CD1c-positive myeloid dendritic cell (primary cell): ENCODE results near the gene MYCBP2.
"Not testable (repeated sequence)": the region's sequence is repeated elsewhere in the genome, so short reads cannot be mapped to it uniquely, and the experiment has no call there.

Source experiments
- DNase-seq: peaks from one replicate; pipeline ENCODE4 v3.0.0-alpha.2; 2016; ENCODE audit errors: extremely low spot score

Gene MYCBP2

GRCh38 chr13:77033717-77034302, 293.1 kb downstream of the MYCBP2 start:
- DNase-seq = no peak

DNA sequence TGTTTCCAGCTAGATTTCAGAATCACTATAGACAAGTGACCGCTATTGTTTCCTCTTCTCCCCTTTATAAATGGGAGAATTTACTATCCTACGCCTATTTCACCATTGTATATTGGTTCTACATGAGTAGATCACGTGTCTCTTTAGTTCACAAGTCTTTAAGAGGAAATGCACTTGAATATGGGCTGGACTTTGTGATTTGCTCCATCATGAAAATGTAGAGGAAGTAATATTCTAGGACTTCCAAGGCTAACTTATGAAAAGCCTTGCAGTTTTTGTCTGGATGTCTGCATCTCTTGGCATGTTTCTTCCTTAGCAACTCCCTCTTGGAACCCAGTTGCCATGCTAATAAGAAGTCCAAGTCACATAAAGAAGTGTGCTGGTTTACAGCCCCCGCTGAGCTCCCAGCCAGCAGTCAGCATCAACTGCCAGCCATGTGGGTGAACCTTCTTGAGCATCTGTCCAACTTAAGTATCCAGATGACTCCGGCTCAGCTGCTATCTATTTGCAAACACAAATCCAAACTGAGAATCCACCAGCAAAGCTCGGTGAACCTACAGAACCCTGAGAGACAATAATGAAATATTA, 295.1 kb downstream of the MYCBP2 start:
- peak; percentile 11 for DNase-seq

- DNase-seq = no peak
Measured at GRCh38 chr13:77029436-77029835, 297.5 kb downstream of the MYCBP2 start.

DNA sequence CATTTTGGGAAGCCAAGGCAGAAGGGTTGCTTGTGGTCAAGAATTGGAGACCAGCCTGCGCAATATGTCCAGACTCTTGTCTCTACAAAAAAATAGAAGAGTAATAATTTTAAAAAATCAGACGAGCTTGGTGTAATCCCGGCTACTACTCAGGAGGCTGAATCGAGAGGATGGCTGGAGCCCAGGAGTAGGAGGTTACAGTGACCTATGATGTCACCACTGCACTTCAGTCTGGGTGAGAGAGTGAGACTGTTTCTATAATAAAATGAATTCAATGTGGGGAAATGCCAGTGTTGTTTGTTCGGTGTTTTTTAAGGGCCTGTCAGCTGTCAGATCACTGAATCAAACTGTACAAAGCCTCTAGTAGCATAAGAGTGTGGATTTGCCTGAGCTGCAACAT, 298.7 kb downstream of the MYCBP2 start:
- no peak for DNase-seq

GRCh38 chr13:77026861-77027621, 299.9 kb downstream of the MYCBP2 start, which contains the start of gene FBXL3:
Gene FBXL3 (minus strand): TSS chr13:77027159. CDS start chr13:77021860, 5,299 bp downstream.
- peak; percentile 92 for DNase-seq

GRCh38 chr13:77026255-77026860, 300.5 kb downstream of the MYCBP2 start:
- peak; percentile 82 for DNase-seq

DNA sequence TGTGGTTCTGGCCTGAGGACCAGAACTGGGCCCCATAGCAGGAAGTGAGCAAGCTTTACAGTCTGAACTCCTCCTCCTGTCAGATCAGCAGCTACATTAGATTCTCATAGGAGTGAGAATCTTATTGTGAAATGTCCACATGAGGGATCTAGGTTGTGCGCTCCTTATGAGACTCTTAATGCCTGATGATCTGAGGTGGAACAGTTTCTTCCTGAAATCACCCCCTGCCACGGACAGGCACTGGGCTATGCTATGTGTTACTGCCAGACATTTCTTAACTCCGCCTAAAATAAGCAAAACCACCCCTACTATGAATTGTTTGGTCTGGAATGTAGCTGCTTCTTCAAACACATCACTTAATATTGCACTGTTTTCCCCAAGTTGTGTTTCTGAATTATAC, 304.6 kb downstream of the MYCBP2 start:
- DNase-seq = peak; percentile 18

GRCh38 chr13:77019756-77020155, 307.1 kb downstream of the MYCBP2 start:
- DNase-seq = no peak

DNA sequence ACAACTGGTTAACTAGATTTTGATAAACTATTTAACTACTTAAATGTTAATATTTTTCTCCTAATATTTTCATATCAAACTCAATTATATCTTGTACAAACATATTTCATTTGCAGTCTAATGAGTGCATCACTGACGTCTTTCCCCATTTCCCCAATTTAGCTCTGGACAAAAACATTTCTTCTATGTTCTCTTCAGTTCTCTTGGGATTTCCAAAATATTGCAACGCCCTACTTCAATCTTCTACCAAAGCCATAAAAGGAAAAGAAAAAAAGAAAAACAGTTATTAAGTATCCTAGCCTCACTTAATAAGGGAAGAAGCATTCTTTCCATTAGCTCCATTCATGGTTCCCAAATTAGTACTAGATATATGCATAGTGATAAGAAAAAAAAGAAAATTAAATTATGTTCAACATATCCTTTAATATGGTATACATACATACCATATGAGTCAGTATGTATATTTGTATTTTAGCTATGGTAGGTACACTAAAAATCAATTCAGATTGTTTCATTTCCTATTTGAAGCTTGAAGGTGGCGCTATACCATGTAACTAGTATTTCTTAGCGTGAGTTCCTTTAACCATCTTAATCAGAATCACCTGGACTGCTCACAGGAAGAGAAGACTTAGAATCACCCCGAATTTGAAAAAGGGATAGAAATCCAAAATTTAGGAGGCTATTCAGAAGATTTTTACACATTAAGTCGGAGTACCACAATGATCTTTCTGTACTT, 309.8 kb downstream of the MYCBP2 start:
- DNase-seq = no peak

- DNase-seq = no peak
Measured at GRCh38 chr13:77016251-77016812, 310.6 kb downstream of the MYCBP2 start.

DNA sequence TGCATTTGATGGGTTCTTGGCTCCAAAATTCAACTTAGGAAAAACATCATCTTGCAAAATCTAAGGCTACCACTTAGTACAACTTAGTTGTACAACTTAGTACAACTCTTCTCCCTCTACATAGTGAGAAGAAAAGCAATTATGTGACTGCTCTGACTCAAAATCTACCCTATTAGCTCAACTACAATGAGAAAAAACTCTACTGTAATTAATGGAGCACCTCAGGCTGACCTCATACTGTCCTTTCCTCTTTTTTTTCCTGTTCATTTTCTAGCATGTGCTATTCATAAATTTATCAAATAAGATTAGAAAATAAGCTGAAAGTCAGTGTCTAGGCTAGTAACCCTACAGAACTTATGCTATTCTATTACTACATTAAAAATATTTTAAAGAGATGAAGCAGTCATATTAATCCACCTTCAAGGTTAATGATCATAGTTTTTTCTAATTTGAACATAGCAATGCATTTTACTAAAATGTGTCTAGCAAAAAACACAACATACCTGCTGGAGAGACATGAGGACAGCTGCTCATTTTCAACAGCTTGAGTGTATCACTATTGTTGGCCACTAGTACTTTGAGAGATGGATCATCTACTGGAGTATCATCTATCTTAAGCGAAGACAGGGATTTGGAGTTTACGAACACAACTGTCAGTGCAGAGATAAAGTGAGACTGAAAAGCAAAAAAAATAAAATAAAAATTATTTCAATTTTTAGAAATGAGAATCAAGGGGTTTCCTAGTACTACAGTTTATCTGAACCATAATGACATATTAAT, 311.8 kb downstream of the MYCBP2 start:
- DNase-seq = no peak

GRCh38 chr13:77013853-77014542, 312.9 kb downstream of the MYCBP2 start:
- DNase-seq = no peak

GRCh38 chr13:77009719-77010118, 317.2 kb downstream of the MYCBP2 start:
- DNase-seq = not testable (repeated sequence)

DNA sequence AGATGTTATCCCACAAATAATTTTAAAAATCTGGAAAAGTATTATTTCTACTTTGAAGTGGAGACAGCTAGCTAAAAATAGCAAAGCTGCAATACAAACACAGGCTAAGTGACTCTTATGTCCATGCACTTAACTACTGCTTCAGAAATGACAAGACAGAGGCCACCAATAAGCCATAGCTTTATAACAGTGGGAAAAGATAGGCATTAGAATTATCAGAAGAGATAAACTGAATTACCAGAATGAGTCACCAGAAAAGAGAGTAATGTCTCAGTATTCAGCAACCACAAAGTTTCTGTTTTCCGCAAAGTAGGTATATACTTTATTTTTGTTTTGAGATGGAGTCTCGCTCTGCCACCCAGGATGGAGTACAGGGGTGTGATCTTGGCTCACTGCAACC, 317.9 kb downstream of the MYCBP2 start:
- no peak for DNase-seq

- DNase-seq = not testable (repeated sequence)
Measured at GRCh38 chr13:77008337-77008736, 318.6 kb downstream of the MYCBP2 start.

DNA sequence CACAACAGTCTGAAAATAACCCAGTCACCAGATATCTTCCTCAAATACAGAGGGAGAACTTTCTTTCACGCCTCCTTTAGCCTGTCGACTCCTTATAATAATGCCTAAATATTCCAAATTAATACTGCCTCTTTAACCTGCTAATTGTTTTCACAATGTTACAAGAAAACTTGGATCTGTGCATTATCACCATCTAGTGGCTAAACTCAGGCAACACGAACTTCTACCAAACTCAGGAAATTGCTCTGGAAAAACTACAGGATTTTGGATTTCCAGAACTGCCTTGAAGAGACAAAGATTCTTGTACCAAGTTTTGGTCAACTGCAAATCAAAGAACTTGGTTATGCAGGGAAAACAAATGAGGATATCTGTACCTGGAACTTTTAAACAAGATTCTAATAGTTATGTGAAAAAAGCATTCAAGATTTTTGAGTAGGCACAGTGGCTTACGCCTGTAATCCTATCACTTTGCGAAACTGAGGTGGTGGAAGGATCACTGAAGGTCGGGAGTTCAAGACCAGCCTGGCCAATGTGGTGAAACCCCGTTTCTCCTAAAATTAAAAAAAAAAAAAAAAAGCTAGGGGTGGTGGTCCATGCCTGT, 324.2 kb downstream of the MYCBP2 start:
- DNase-seq = peak; percentile 33

DNA sequence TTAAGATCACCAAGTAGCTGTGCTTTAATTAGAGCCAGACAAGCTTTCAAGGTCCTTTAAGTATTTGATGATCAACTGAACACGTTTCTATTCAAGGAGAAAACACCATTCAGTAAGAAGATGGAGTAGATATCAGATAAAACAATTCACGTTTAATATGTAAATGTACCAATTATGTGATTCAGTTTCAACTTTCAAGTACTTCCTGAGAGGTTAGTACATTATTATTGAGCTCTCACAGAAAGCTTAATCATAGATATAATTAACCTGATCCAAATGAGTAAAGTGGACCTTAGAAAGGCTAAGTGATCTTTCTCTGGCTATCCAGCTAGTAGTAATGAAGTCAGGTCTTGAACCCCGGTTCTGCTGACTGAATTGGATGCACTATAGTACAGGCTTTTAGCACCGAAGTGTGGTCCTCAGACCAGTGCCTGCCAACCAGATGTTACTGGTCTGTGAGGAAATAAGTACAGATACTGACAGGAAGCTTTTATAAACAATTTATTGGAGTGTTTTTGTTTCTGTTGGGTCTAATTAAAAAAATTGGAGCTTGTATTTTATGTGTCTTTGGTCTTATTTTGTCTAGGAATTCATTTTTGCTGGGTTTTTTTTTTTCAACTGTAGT, 324.8 kb downstream of the MYCBP2 start:
- DNase-seq = no peak

DNA sequence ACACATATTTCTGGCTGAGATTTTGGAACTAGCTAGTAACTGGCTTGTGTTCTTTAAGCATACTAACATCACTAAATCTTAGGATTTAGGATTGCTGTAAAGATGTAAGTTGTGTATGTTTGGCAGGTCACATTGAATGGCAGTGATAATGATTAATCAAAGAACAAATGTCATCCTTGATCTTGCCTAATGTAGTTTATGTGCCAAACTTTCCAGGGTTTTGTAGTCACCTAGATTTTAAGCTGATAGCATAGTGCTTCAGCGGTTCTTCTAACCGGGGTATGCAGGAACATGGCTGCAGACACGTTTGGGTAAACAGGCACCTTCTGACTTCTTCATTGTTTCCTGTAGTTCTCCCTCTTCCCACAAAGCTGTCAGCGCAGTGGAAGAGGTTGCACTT, 325.4 kb downstream of the MYCBP2 start:
- DNase-seq = no peak

GRCh38 chr13:77000475-77000874, 326.4 kb downstream of the MYCBP2 start:
- no peak for DNase-seq
